IMR-90 (cell line): ENCODE data around the gene MRM2. TPM values are rescaled to one million over a fixed set of nuclear protein-coding genes. Genes with fewer than 3 reads are reported as not detected.

Experiments used
- ATAC-seq: fragments of 200-7000 bp; cut with Tn5 transposase; 2 replicates; pipeline ENCODE4 v1.9.1; 2020; ENCODE audit warnings: low read depth, mild to moderate bottlenecking, moderate library complexity
- BruUV-seq: library from RNA; stranded (reverse); fragments of 400-500 nt; replicated peaks from 2 replicates; lab custom pipeline; 2021; lab: Mats Ljungman, UMichigan
- CTCF ChIA-PET: fragments of 300-600 bp; formaldehyde crosslinking; extraction: SDS; loops from one replicate; lab custom pipeline; 2021; ENCODE audit warnings: antibody characterized with exemption; lab: Yijun Ruan, JAX
- POLR2A ChIA-PET: fragments of 300-600 bp; sonication (Branson Sonifier 250); formaldehyde crosslinking; loops from one replicate; lab custom pipeline; 2022; ENCODE audit warnings: antibody characterized with exemption; ENCODE audit not compliant: unreplicated experiment; lab: Charles Lee
- DNase-seq: peaks from one replicate; pipeline ENCODE4 v3.0.0; 2013
- H2AFZ ChIP-seq: replicated peaks from 2 replicates; pipeline ENCODE3; 2013; ENCODE audit warnings: low read length, mild to moderate bottlenecking; ENCODE audit not compliant: poor library complexity
- H2AK5ac ChIP-seq: 2 replicates; pipeline ENCODE4 v1.6.1; 2013; ENCODE audit warnings: low read depth, low read length, inconsistent platforms
- H2AK9ac ChIP-seq: replicated peaks from 2 replicates; pipeline ENCODE3; 2013; ENCODE audit warnings: mild to moderate bottlenecking, low read depth, low read length, moderate library complexity; ENCODE audit not compliant: poor library complexity
- H2BK120ac ChIP-seq: 2 replicates; pipeline ENCODE4 v1.6.1; 2013; ENCODE audit warnings: low read depth, low read length, inconsistent platforms
- H2BK15ac ChIP-seq: 3 replicates; pipeline ENCODE4 v1.6.1; 2013; ENCODE audit warnings: low read depth, low read length, inconsistent platforms
- H2BK20ac ChIP-seq: 2 replicates; pipeline ENCODE4 v1.6.1; 2013; ENCODE audit warnings: low read depth, mild to moderate bottlenecking, inconsistent platforms, low read length, moderate library complexity
- H2BK5ac ChIP-seq: 2 replicates; pipeline ENCODE4 v1.6.1; 2013; ENCODE audit warnings: mild to moderate bottlenecking, low read depth, low read length, inconsistent platforms; ENCODE audit not compliant: poor library complexity, severe bottlenecking
- H3K14ac ChIP-seq: replicated peaks from 2 replicates; pipeline ENCODE4 v1.6.1; 2013; ENCODE audit warnings: low read depth, low read length, inconsistent platforms
- H3K18ac ChIP-seq: 2 replicates; pipeline ENCODE4 v1.6.1; 2013; ENCODE audit warnings: low read depth, low read length, control low read depth
- H3K23ac ChIP-seq: 2 replicates; pipeline ENCODE4 v1.6.1; 2013; ENCODE audit warnings: low read depth, low read length, inconsistent platforms
- H3K27ac ChIP-seq: 2 replicates; pipeline ENCODE4 v1.5.1; 2013; ENCODE audit warnings: mild to moderate bottlenecking, control low read depth, low read length; ENCODE audit not compliant: insufficient read depth
- H3K27me3 ChIP-seq: 2 replicates; pipeline ENCODE4 v1.6.1; 2013; ENCODE audit warnings: low read length; ENCODE audit not compliant: control insufficient read depth, insufficient read depth
- H3K36me3 ChIP-seq: 2 replicates; pipeline ENCODE4 v1.6.1; 2013; ENCODE audit warnings: low read length, mixed read lengths; ENCODE audit not compliant: control insufficient read depth, insufficient read depth
- H3K4ac ChIP-seq: 2 replicates; pipeline ENCODE4 v1.6.1; 2013; ENCODE audit warnings: low read depth, low read length, inconsistent platforms
- H3K4me1 ChIP-seq: 2 replicates; pipeline ENCODE4 v1.6.1; 2013; ENCODE audit warnings: low read length, mixed read lengths; ENCODE audit not compliant: control insufficient read depth, insufficient read depth
- H3K4me2 ChIP-seq: 2 replicates; pipeline ENCODE4 v1.6.1; 2013; ENCODE audit warnings: low read depth, mild to moderate bottlenecking, control low read depth, low read length, moderate library complexity
- H3K4me3 ChIP-seq: 2 replicates; pipeline ENCODE4 v1.5.1; 2013; ENCODE audit warnings: low read depth, mild to moderate bottlenecking, control low read depth, low read length, moderate library complexity; ENCODE audit not compliant: insufficient read depth
- H3K56ac ChIP-seq: 2 replicates; pipeline ENCODE4 v1.6.1; 2013; ENCODE audit warnings: low read length, inconsistent platforms; ENCODE audit not compliant: insufficient read depth; ENCODE audit errors: extremely low read depth
- H3K79me1 ChIP-seq, 2 experiments: 2 replicates each; pipeline ENCODE4 v1.6.1; 2013; ENCODE audit warnings: low read length in 2 of 2, inconsistent platforms in 1 of 2, low read depth in 1 of 2
- H3K9ac ChIP-seq: 2 replicates; pipeline ENCODE4 v1.6.1; 2013; ENCODE audit warnings: low read depth, low read length, control low read depth
- H3K9me1 ChIP-seq: 2 replicates; pipeline ENCODE4 v1.6.1; 2013; ENCODE audit warnings: low read length, inconsistent platforms; ENCODE audit not compliant: insufficient read depth
- H3K9me3 ChIP-seq: 2 replicates; pipeline ENCODE4 v1.6.1; 2013; ENCODE audit warnings: low read length; ENCODE audit not compliant: control insufficient read depth, insufficient read depth
- H4K20me1 ChIP-seq: 2 replicates; pipeline ENCODE4 v1.6.1; 2013; ENCODE audit warnings: low read length, inconsistent platforms; ENCODE audit not compliant: insufficient read depth
- H4K5ac ChIP-seq: 2 replicates; pipeline ENCODE4 v1.6.1; 2013; ENCODE audit warnings: mild to moderate bottlenecking, low read depth, low read length, control low read depth
- H4K8ac ChIP-seq, 2 experiments: 2 replicates each; pipeline ENCODE4 v1.6.1; 2013; ENCODE audit warnings: low read depth in 2 of 2, low read length in 2 of 2, control low read depth in 1 of 2, inconsistent platforms in 1 of 2
- H4K91ac ChIP-seq: 2 replicates; pipeline ENCODE4 v1.6.1; 2013; ENCODE audit warnings: low read depth, low read length, inconsistent platforms; ENCODE audit not compliant: insufficient read depth
- CEBPB ChIP-seq: IDR thresholded peaks from 2 replicates; pipeline ENCODE4 v1.6.1; 2012; ENCODE audit warnings: low read depth, low read length, improper control_type of control experiment
- CHD1 ChIP-seq: IDR thresholded peaks from 2 replicates; pipeline ENCODE4 v1.6.1; 2012; ENCODE audit warnings: low read depth, low read length, improper control_type of control experiment
- FOS ChIP-seq: fragments of 150-350 bp; IDR thresholded peaks from 2 replicates; pipeline ENCODE4 v1.6.1; 2016; ENCODE audit warnings: low read depth, low read length
- MAFK ChIP-seq: IDR thresholded peaks from 2 replicates; pipeline ENCODE4 v1.6.1; 2012; ENCODE audit warnings: low read depth, low read length, improper control_type of control experiment
- MAZ ChIP-seq: IDR thresholded peaks from 2 replicates; pipeline ENCODE4 v1.6.1; 2012; ENCODE audit warnings: low read depth, mild to moderate bottlenecking, low read length, improper control_type of control experiment, moderate library complexity, borderline replicate concordance
- MXI1 ChIP-seq: IDR thresholded peaks from 2 replicates; pipeline ENCODE4 v1.6.1; 2012; ENCODE audit warnings: low read depth, mild to moderate bottlenecking, low read length, moderate library complexity, borderline replicate concordance
- POLR2A ChIP-seq: IDR thresholded peaks from 2 replicates; pipeline ENCODE4 v1.6.1; 2012; ENCODE audit warnings: mild to moderate bottlenecking, low read depth, low read length
- RFX5 ChIP-seq: IDR thresholded peaks from 2 replicates; pipeline ENCODE4 v1.8.0; 2012; ENCODE audit warnings: low read depth, mild to moderate bottlenecking, low read length, moderate library complexity
- WGBS, 2 experiments: methylation state at CpG; one replicate each; pipeline versions ENCODE4 v1.1.5 to v1.1.7; 2013; ENCODE audit warnings: missing lambda C conversion rate in 2 of 2; ENCODE audit not compliant: insufficient read length in 1 of 2; ENCODE audit errors: extremely low coverage in 2 of 2; 5-methylcytosine and 5-hydroxymethylcytosine counted together
- dilution Hi-C: fragments of 300-500 bp; cut with HindIII; formaldehyde crosslinking; loops from one replicate; pipeline ENCODE4 v1.14.3; 2018; ENCODE audit warnings: low sequenced_read_pairs; ENCODE audit not compliant: unreplicated experiment
- in situ Hi-C: fragments of 300-500 bp; cut with MboI; formaldehyde crosslinking; loops from 3 replicates; pipeline ENCODE4 v1.14.3; 2019; ENCODE audit warnings: low sequenced_read_pairs, inconsistent platforms, mixed read lengths
- intact Hi-C: fragments of 100-400 bp; cut with micrococcal nuclease; formaldehyde crosslinking; loops from 2 replicates; pipeline ENCODE4 v1.10.0; 2022
- polyA plus RNA-seq, 3 experiments: library from polyadenylated mRNA; depleted of rRNA; stranded (reverse); fragments of >200 nt; gene quantifications; 2 replicates each; pipeline ENCODE4 v1.2.3, GENCODE V29; 2012; ENCODE audit warnings: low replicate concordance in 1 of 3
- total RNA-seq: library from RNA; depleted of rRNA; stranded (reverse); fragments of >200 nt; gene quantifications from 2 replicates; pipeline ENCODE4 v1.2.3, GENCODE V29; 2012
- TF ChIP-seq, protein P1 (sequence below): conservative IDR thresholded peaks from 2 replicates; pipeline ENCODE4 v1.5.1; 2012; ENCODE audit warnings: mild to moderate bottlenecking, low read depth, low read length, improper control_type of control experiment

Gene MRM2
- total and polyA plus RNA-seq, 2 of the 4 experiments (the other 2 are of a cell fraction), result 19.1 to 23.8 TPM

DNA sequence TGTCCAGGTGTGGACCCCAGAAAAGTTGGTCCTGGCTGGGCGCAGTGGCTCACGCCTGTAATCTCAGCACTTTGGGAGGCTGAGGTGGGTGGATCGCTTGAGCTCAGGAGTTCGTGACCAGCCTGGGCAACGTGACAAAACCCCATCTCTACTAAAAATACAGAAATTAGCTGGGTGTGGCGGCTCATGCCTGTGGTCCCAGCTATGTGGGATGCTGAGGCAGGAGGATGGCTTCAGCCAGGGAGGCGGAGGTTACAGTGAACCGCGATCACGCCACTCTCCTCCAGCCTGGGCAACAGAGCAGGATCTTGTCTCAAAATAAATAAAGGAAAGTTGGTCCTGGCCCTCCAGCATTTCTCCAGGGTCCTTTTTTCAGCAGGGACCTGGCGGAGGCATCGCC is 1.5 kb upstream of the MRM2 start:
- no peak overlapping the region for H4K91ac ChIP-seq
- ATAC-seq (no peak), DNase-seq (no peak)
- no peak overlapping the region for H2BK5ac ChIP-seq
- no peak overlapping the region for H3K9ac ChIP-seq
- no peak overlapping the region; the same call in 1 of the 2 replicates for H3K56ac ChIP-seq
- no peak overlapping the region for H2AK9ac ChIP-seq
- ChIA-PET CTCF (no interaction called here), POLR2A (no interaction called here)
- in situ Hi-C loops (no loop called here), intact Hi-C loops (no loop called here), dilution Hi-C loops (no loop called here)
- H3K36me3 ChIP-seq, result peaks cover 6% of the 10 kb centered on the region; the same call in 1 of the 2 replicates
- H3K79me1 ChIP-seq, result peaks cover 26 to 56% of the 10 kb centered on the region in 2 experiments
- H3K4me3 ChIP-seq, result no peak overlapping the region
- H3K18ac ChIP-seq, result no peak overlapping the region
- no peaks in the 10 kb centered on the region for H3K9me3 ChIP-seq
- no peak overlapping the region for H3K27ac ChIP-seq
- H2BK15ac ChIP-seq, result no peak overlapping the region
- BruUV-seq, result no TSS peak
- H2AK5ac ChIP-seq, result peak overlapping the region; percentile 65
- H3K4ac ChIP-seq, result peak overlapping the region; percentile 67
- peaks cover 7% of the 10 kb centered on the region for H3K4me1 ChIP-seq
- no peak overlapping the region for H3K14ac ChIP-seq
- no peak overlapping the region for H2BK20ac ChIP-seq
- WGBS, 2 experiments, result 84% methylated on average over 4 of the region's 12 CpGs; no CpG with 5 or more reads in 1 of the 2 experiments
- H3K27me3 ChIP-seq, result no peaks in the 10 kb centered on the region
- no peak overlapping the region for H4K5ac ChIP-seq
- H3K4me2 ChIP-seq, result no peak overlapping the region
- H2AFZ ChIP-seq, result peak overlapping the region; percentile 95
- peak overlapping the region in 1 of 2 experiments; percentile 52; a peak in 1 of 4 replicates for H4K8ac ChIP-seq
- H4K20me1 ChIP-seq, result peaks cover 7% of the 10 kb centered on the region; the same call in 1 of the 2 replicates
- TF ChIP-seq CEBPB, result no peak
- no peak for TF ChIP-seq MXI1
- TF ChIP-seq, protein P1, sequence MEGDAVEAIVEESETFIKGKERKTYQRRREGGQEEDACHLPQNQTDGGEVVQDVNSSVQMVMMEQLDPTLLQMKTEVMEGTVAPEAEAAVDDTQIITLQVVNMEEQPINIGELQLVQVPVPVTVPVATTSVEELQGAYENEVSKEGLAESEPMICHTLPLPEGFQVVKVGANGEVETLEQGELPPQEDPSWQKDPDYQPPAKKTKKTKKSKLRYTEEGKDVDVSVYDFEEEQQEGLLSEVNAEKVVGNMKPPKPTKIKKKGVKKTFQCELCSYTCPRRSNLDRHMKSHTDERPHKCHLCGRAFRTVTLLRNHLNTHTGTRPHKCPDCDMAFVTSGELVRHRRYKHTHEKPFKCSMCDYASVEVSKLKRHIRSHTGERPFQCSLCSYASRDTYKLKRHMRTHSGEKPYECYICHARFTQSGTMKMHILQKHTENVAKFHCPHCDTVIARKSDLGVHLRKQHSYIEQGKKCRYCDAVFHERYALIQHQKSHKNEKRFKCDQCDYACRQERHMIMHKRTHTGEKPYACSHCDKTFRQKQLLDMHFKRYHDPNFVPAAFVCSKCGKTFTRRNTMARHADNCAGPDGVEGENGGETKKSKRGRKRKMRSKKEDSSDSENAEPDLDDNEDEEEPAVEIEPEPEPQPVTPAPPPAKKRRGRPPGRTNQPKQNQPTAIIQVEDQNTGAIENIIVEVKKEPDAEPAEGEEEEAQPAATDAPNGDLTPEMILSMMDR, result no peak
- no peak for TF ChIP-seq FOS
- no peak for TF ChIP-seq CHD1
- no peak for TF ChIP-seq POLR2A
- TF ChIP-seq MAZ, result no peak
- no peak for TF ChIP-seq RFX5
- TF ChIP-seq MAFK, result no peak
- peaks cover 23% of the 10 kb centered on the region for H3K9me1 ChIP-seq
- H3K23ac ChIP-seq, result no peak overlapping the region
- no peak overlapping the region for H2BK120ac ChIP-seq
